Activated CD4-positive, alpha-beta memory T cell treated with anti-CD3 and anti-CD28 coated beads, Interleukin-2, amount 10 ng/mL, durations not matched to agents 7 days and 5 days (primary cell): ENCODE data around the gene MYO3B. TPM values are rescaled to one million over a fixed set of nuclear protein-coding genes. Genes with fewer than 3 reads are reported as not detected.

Experiments
- CTCF ChIA-PET: fragments of 350-600 bp; sonication (Branson Sonifier 250); formaldehyde crosslinking; loops from one replicate; lab custom pipeline; 2021; ENCODE audit warnings: antibody characterized with exemption, inconsistent platforms; lab: Charles Lee
- POLR2A ChIA-PET: fragments of 350-600 bp; sonication (Branson Sonifier 250); formaldehyde crosslinking; loops from one replicate; lab custom pipeline; 2021; ENCODE audit warnings: antibody characterized with exemption; lab: Charles Lee
- DNase-seq: peaks from one replicate; pipeline ENCODE4 v3.0.0-alpha.2; 2020
- H3K27ac Mint-ChIP-seq: one replicate; pipeline ENCODE4 v1.8.0; 2021; ENCODE audit warnings: mild to moderate bottlenecking, mixed read lengths
- H3K27me3 Mint-ChIP-seq: one replicate; pipeline ENCODE4 v1.8.0; 2021; ENCODE audit warnings: mixed read lengths
- H3K36me3 Mint-ChIP-seq: one replicate; pipeline ENCODE4 v1.8.0; 2021; ENCODE audit warnings: low read depth, mixed read lengths
- H3K4me1 Mint-ChIP-seq: one replicate; pipeline ENCODE4 v1.8.0; 2021; ENCODE audit warnings: mixed read lengths
- H3K4me3 Mint-ChIP-seq: one replicate; pipeline ENCODE4 v1.8.0; 2021; ENCODE audit warnings: mild to moderate bottlenecking, mixed read lengths
- H3K9me3 Mint-ChIP-seq: one replicate; pipeline ENCODE4 v1.8.0; 2021; ENCODE audit warnings: mixed read lengths
- total RNA-seq, 2 experiments: library from RNA; stranded (reverse); gene quantifications; one replicate each; pipeline ENCODE4 v1.2.3, GENCODE V29; 2021

MYO3B gene
- under 1 TPM; 0.18 to 0.38 TPM for total RNA-seq

GRCh38 chr2:170177950-170178781 is at the start of gene MYO3B:
MYO3B (plus strand) TSS chr2:170178147; CDS start chr2:170178288, 141 bp downstream.
- DNase-seq = no peak
- peaks cover 12% of the 10 kb centered on the region for H3K4me1 Mint-ChIP-seq
- ChIA-PET POLR2A (no interaction called here), CTCF (no interaction called here)
- no peaks in the 10 kb centered on the region for H3K36me3 Mint-ChIP-seq
- H3K27me3 Mint-ChIP-seq = no peaks in the 10 kb centered on the region
- no peaks in the 10 kb centered on the region for H3K9me3 Mint-ChIP-seq
- no peak within 1 kb of the TSS for H3K4me3 Mint-ChIP-seq
- H3K27ac Mint-ChIP-seq = no peak within 1 kb of the TSS

DNA sequence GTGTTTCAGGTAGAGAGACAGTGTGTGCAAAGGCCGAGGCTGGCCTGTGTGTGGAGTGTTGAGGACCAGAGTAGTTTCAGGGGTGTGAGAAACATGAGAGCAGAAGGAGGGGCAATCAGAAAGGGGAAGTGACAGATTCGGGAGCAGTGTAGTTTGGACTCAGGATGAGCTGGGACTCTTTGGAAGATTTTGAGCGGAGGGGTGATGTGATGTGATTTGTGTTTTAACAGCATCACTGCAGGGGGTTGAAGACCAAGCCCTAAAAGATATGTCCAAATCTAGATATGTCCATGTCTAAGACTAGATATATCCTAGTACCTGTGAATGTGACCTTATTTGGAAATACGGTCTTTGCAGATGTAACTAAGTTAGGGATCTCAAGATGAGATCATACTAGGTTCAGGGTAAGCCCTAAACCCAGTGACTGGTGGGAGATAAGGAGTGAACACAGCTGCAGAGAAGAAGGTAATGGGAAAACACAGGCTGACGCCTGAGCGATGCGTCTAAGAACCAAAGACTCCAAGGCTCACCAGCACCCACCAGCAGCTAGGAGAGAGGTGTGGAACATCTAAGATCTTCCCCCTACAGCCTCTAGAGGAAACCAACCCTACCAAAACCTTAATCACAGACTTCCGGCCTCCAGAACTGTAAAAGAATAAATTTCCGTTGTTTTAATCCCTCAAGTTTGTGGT is 38.5 kb upstream of the MYO3B start:
- H3K27ac Mint-ChIP-seq = no peak overlapping the region

DNA sequence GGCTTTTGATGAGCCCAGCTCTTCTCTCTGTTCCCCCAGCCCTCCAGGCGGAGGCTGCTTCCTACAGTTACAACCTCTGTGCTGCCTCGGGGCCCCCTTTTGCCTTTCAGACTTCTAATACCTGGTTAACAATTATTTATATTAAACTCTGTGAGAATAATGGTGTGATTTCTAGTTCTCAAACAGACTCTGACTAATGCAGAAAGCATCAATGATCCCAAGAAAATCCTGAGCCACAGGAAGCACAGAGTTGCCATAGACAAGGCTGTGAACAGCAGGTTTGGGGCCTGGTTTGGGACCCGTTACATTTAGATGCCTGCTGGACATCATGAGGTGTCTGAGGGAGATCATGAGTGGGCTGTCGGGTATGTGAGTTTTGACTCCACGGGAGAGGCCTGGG is 37.4 kb upstream of the MYO3B start:
- no peak overlapping the region for H3K4me3 Mint-ChIP-seq

More for the DNA sequence above, 38.5 kb upstream of the MYO3B start:
- Mint-ChIP-seq H3K36me3 (no peaks in the 10 kb centered on the region), H3K9me3 (no peaks in the 10 kb centered on the region), H3K4me1 (peaks cover 3% of the 10 kb centered on the region), H3K4me3 (no peak overlapping the region), H3K27me3 (peaks cover 8% of the 10 kb centered on the region)
- DNase-seq = no peak
- ChIA-PET CTCF (no interaction called here), POLR2A (no interaction called here)

DNA sequence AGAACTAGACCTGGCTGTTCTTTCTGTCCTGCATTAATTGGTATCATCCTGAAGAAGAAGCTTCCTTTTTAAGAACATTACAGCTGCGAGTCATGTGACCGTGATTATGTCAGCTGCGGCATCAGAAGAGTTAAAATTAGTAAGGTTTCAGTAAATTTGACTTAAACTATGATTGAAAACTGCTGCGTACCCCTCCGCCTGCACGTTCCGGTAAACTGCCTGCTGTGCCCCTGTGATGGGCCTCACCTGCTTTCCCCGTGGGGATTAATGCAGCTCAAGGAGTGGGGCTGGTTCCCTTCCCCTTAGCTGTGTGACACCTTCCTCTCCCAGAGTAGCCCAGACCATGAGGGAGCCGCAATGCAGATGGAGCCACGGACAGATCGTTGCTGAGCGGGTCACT is 36.1 kb upstream of the MYO3B start:
- no peak overlapping the region for H3K4me3 Mint-ChIP-seq
- CTCF ChIA-PET = no interaction called here

More for the DNA sequence above, 37.4 kb upstream of the MYO3B start:
- no peaks in the 10 kb centered on the region for H3K9me3 Mint-ChIP-seq
- no peak for DNase-seq
- ChIA-PET CTCF (interaction anchor here (0.5 kb wide), 1 partner anchor 139 kb away, joined by 4 read pairs; no protein-coding TSS in a partner anchor), POLR2A (no interaction called here)
- H3K27me3 Mint-ChIP-seq = peaks cover 8% of the 10 kb centered on the region
- H3K36me3 Mint-ChIP-seq = no peaks in the 10 kb centered on the region
- no peak overlapping the region for H3K27ac Mint-ChIP-seq
- peaks cover 3% of the 10 kb centered on the region for H3K4me1 Mint-ChIP-seq

GRCh38 chr2:170142502-170142901 is 35.4 kb upstream of the MYO3B start:
- no peak overlapping the region for H3K27ac Mint-ChIP-seq
- H3K36me3 Mint-ChIP-seq = no peaks in the 10 kb centered on the region
- DNase-seq = no peak
- CTCF ChIA-PET = no interaction called here
- H3K4me3 Mint-ChIP-seq = no peak overlapping the region
- H3K4me1 Mint-ChIP-seq = peaks cover 3% of the 10 kb centered on the region
- H3K9me3 Mint-ChIP-seq = no peaks in the 10 kb centered on the region
- H3K27me3 Mint-ChIP-seq = peaks cover 5% of the 10 kb centered on the region
- POLR2A ChIA-PET = no interaction called here

More for the DNA sequence above, 36.1 kb upstream of the MYO3B start:
- H3K27ac Mint-ChIP-seq = no peak overlapping the region
- peaks cover 5% of the 10 kb centered on the region for H3K27me3 Mint-ChIP-seq
- no peak for DNase-seq
- no peaks in the 10 kb centered on the region for H3K36me3 Mint-ChIP-seq
- POLR2A ChIA-PET = no interaction called here
- peaks cover 3% of the 10 kb centered on the region for H3K4me1 Mint-ChIP-seq
- no peaks in the 10 kb centered on the region for H3K9me3 Mint-ChIP-seq

- H3K4me1 Mint-ChIP-seq = peaks cover 3% of the 10 kb centered on the region
- no peak overlapping the region for H3K4me3 Mint-ChIP-seq
- ChIA-PET CTCF (no interaction called here), POLR2A (no interaction called here)
- peaks cover 5% of the 10 kb centered on the region for H3K27me3 Mint-ChIP-seq
- H3K27ac Mint-ChIP-seq = no peak overlapping the region
- H3K9me3 Mint-ChIP-seq = no peaks in the 10 kb centered on the region
- H3K36me3 Mint-ChIP-seq = no peaks in the 10 kb centered on the region
- DNase-seq = no peak
Measured at GRCh38 chr2:170143045-170143717, 34.8 kb upstream of the MYO3B start.

DNA sequence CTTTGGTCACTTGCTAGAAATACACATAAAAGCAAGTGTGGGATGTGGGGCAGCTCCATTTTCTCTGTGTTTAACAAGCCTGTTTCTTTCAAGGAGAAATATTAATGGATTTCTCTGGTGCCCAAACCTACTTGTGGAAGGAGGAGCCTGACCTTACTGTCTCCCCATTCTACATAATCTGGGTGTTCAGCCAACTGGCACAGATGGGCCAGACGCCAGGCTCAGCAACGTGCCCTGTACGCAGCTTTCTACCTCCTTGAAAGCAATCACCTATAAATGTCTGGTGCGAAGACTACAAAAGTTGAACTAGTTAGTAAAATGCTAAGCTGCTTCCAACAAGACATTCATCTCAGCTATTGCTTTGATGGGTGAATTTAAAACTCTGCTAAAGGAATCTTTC is 33.2 kb upstream of the MYO3B start:
- no peak overlapping the region for H3K4me3 Mint-ChIP-seq
- no peaks in the 10 kb centered on the region for H3K4me1 Mint-ChIP-seq
- no peaks in the 10 kb centered on the region for H3K9me3 Mint-ChIP-seq
- peaks cover 3% of the 10 kb centered on the region for H3K27me3 Mint-ChIP-seq
- H3K27ac Mint-ChIP-seq = no peak overlapping the region
- ChIA-PET POLR2A (no interaction called here), CTCF (no interaction called here)
- no peak for DNase-seq
- no peaks in the 10 kb centered on the region for H3K36me3 Mint-ChIP-seq

DNA sequence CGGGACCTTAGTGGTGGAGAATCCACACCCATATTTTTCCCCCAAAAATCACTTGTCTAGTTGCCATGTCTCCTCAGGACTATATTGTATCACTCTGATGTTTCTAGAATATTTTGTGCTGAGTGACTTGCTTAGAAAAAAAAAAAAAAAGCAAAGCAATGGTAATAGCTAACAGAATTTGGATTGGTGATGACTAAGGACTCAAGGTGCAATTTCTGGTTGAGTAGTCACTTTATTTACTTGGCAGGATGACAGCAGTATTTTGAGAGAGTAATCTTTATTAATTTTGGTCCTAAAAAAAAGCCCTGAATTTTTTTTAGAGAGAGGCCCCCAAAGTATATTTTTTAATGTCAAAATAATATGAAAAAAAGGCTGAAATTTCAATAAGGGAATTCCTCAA is 32.8 kb upstream of the MYO3B start:
- no peaks in the 10 kb centered on the region for H3K9me3 Mint-ChIP-seq
- ChIA-PET POLR2A (no interaction called here), CTCF (no interaction called here)
- H3K4me3 Mint-ChIP-seq = no peak overlapping the region
- DNase-seq = no peak
- H3K36me3 Mint-ChIP-seq = no peaks in the 10 kb centered on the region
- H3K4me1 Mint-ChIP-seq = no peaks in the 10 kb centered on the region
- no peak overlapping the region for H3K27ac Mint-ChIP-seq
- peaks cover 3% of the 10 kb centered on the region for H3K27me3 Mint-ChIP-seq

- POLR2A ChIA-PET = no interaction called here
- CTCF ChIA-PET = no interaction called here
- DNase-seq = no peak
- Mint-ChIP-seq H3K4me1 (no peaks in the 10 kb centered on the region), H3K27me3 (peaks cover 3% of the 10 kb centered on the region), H3K9me3 (no peaks in the 10 kb centered on the region), H3K27ac (no peak overlapping the region), H3K36me3 (no peaks in the 10 kb centered on the region), H3K4me3 (no peak overlapping the region)
Measured at GRCh38 chr2:170145675-170146432, 32.1 kb upstream of the MYO3B start.

GRCh38 chr2:170146784-170147183 is 31.2 kb upstream of the MYO3B start:
- H3K27ac Mint-ChIP-seq = no peak overlapping the region
- ChIA-PET CTCF (no interaction called here), POLR2A (no interaction called here)
- H3K9me3 Mint-ChIP-seq = no peaks in the 10 kb centered on the region
- no peaks in the 10 kb centered on the region for H3K36me3 Mint-ChIP-seq
- no peak for DNase-seq
- H3K4me1 Mint-ChIP-seq = no peaks in the 10 kb centered on the region
- no peak overlapping the region for H3K4me3 Mint-ChIP-seq
- H3K27me3 Mint-ChIP-seq = peaks cover 3% of the 10 kb centered on the region

DNA sequence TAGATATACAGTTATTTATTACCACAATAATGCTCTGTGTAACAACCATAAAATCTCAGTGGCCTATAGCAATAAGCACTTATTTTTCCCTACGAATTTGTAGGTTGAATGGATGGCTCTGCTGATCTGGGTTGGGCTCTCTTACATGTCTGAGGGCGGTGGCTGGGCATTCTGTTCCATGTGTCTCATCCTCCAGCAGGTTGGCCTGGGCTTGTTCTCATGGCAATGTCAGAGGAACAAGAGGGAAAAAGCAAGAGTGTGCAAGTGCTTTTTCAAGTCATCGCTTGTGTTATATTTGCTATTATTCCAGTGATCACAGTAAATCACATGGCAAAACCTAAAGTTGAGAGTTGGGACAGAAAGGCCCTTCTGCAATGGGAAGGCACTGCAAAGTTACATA is 30.4 kb upstream of the MYO3B start:
- CTCF ChIA-PET = no interaction called here
- Mint-ChIP-seq H3K9me3 (no peaks in the 10 kb centered on the region), H3K36me3 (no peaks in the 10 kb centered on the region), H3K27me3 (peaks cover 1% of the 10 kb centered on the region), H3K27ac (no peak overlapping the region), H3K4me1 (no peaks in the 10 kb centered on the region), H3K4me3 (no peak overlapping the region)
- no peak for DNase-seq
- POLR2A ChIA-PET = no interaction called here

DNA sequence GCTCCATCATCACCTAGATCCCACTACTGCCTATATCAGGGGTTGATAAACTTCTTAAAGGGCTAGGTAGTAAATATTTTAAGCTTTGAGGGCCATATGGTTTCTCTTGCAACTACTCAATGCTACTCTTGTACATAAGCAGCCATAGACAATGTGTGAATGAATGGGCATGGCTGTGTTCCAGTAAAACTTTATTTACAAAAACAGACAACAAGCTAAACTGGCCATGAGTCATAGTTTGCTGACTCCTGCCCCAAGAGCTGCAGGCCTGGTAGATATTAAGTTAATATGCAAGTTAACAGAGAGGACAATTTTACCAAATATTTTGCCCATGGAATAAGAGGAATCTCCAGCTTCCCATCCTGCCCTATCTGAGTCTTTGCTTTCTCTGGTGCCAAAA is 29.8 kb upstream of the MYO3B start:
- ChIA-PET CTCF (interaction anchor here (0.7 kb wide), 1 partner anchor 1490 kb away, joined by 5 read pairs; no protein-coding TSS in a partner anchor), POLR2A (no interaction called here)
- Mint-ChIP-seq H3K4me1 (no peaks in the 10 kb centered on the region), H3K4me3 (no peak overlapping the region), H3K36me3 (no peaks in the 10 kb centered on the region), H3K27me3 (peaks cover 1% of the 10 kb centered on the region), H3K27ac (no peak overlapping the region), H3K9me3 (no peaks in the 10 kb centered on the region)
- DNase-seq = no peak

- Mint-ChIP-seq H3K4me3 (no peak overlapping the region), H3K9me3 (no peaks in the 10 kb centered on the region), H3K4me1 (no peaks in the 10 kb centered on the region), H3K27me3 (peaks cover 7% of the 10 kb centered on the region), H3K36me3 (no peaks in the 10 kb centered on the region), H3K27ac (no peak overlapping the region)
- ChIA-PET CTCF (no interaction called here), POLR2A (no interaction called here)
- DNase-seq = no peak
Measured at GRCh38 chr2:170152421-170152820, 25.5 kb upstream of the MYO3B start.
